GM23338 (cell line): ENCODE measurements around the gene ELF5. TPM values are rescaled to one million over a fixed set of nuclear protein-coding genes. Genes with fewer than 3 reads are reported as not detected.

Source experiments
- ATAC-seq: fragments of 200-7000 bp; cut with Tn5 transposase; 3 replicates; pipeline ENCODE4 v1.9.1; 2020
- DNase-seq: peaks from one replicate; pipeline ENCODE4 v3.0.0-alpha.2; 2015; ENCODE audit warnings: low spot score
- H2AFZ ChIP-seq: fragments of 200-600 bp; sonication (generic); 2 replicates; pipeline ENCODE4 v1.8.0; 2016; ENCODE audit warnings: antibody characterized with exemption, mild to moderate bottlenecking, moderate library complexity
- H3F3A ChIP-seq: fragments of 200-600 bp; sonication (generic); replicated peaks from 2 replicates; pipeline ENCODE4 v1.8.0; 2017; ENCODE audit warnings: antibody characterized with exemption, mixed run types, low read depth
- H3K27ac ChIP-seq: fragments of 200-600 bp; sonication (generic); 2 replicates; pipeline ENCODE4 v1.6.1; 2016; ENCODE audit warnings: low read depth
- H3K27me3 ChIP-seq: fragments of 200-600 bp; sonication (generic); 2 replicates; pipeline ENCODE4 v1.8.0; 2016; ENCODE audit warnings: mild to moderate bottlenecking, mixed run types, moderate library complexity; ENCODE audit not compliant: insufficient read depth
- H3K36me3 ChIP-seq: fragments of 200-600 bp; sonication (generic); 2 replicates; pipeline ENCODE4 v1.8.0; 2016; ENCODE audit warnings: mild to moderate bottlenecking; ENCODE audit not compliant: insufficient read depth
- H3K4me1 ChIP-seq: fragments of 200-600 bp; sonication (generic); 2 replicates; pipeline ENCODE4 v1.8.0; 2016; ENCODE audit warnings: mild to moderate bottlenecking, moderate library complexity; ENCODE audit not compliant: insufficient read depth
- H3K4me2 ChIP-seq: fragments of 200-600 bp; sonication (generic); 2 replicates; pipeline ENCODE4 v1.7.1; 2017; ENCODE audit warnings: mixed run types
- H3K4me3 ChIP-seq: fragments of 200-600 bp; sonication (generic); 2 replicates; pipeline ENCODE4 v1.6.1; 2016; ENCODE audit warnings: mixed run types
- H3K79me2 ChIP-seq: fragments of 200-600 bp; sonication (generic); replicated peaks from 2 replicates; pipeline ENCODE4 v1.8.0; 2017; ENCODE audit warnings: mild to moderate bottlenecking; ENCODE audit not compliant: insufficient read depth
- H3K9me2 ChIP-seq: fragments of 200-600 bp; sonication (generic); 2 replicates; pipeline ENCODE4 v1.8.0; 2017; ENCODE audit not compliant: insufficient read depth
- H4K20me1 ChIP-seq: fragments of 200-600 bp; sonication (generic); replicated peaks from 2 replicates; pipeline ENCODE4 v1.8.0; 2017; ENCODE audit warnings: mild to moderate bottlenecking; ENCODE audit not compliant: insufficient read depth
- H3K27ac Mint-ChIP-seq: 2 replicates; pipeline ENCODE4 v1.8.0; 2020; ENCODE audit warnings: inconsistent platforms, mild to moderate bottlenecking, moderate library complexity, mixed read lengths
- H3K27me3 Mint-ChIP-seq: 3 replicates; pipeline ENCODE4 v1.8.0; 2022; ENCODE audit warnings: low read depth, mild to moderate bottlenecking, moderate library complexity, mixed read lengths, inconsistent platforms; ENCODE audit not compliant: insufficient read depth, poor library complexity
- H3K36me3 Mint-ChIP-seq: 3 replicates; pipeline ENCODE4 v1.8.0; 2021; ENCODE audit warnings: low read depth, mild to moderate bottlenecking, inconsistent platforms, moderate library complexity, mixed read lengths
- H3K4me1 Mint-ChIP-seq: 3 replicates; pipeline ENCODE4 v1.8.0; 2020; ENCODE audit warnings: mild to moderate bottlenecking, inconsistent platforms, mixed read lengths
- H3K4me3 Mint-ChIP-seq: 3 replicates; pipeline ENCODE4 v1.8.0; 2021; ENCODE audit warnings: moderate library complexity, mild to moderate bottlenecking, inconsistent platforms, mixed read lengths
- H3K9me3 Mint-ChIP-seq: 3 replicates; pipeline ENCODE4 v1.8.0; 2020; ENCODE audit warnings: moderate library complexity, mild to moderate bottlenecking, inconsistent platforms, mixed read lengths
- CREB1 ChIP-seq: fragments of 250-450 bp; sonication (Bioruptor Pico); IDR thresholded peaks from 2 replicates; pipeline ENCODE4 v1.5.0; 2020; ENCODE audit warnings: low read depth, mild to moderate bottlenecking, moderate library complexity
- EZH2 ChIP-seq: fragments of 200-600 bp; sonication (generic); IDR thresholded peaks from one replicate; pipeline ENCODE4 v1.8.0; 2017; ENCODE audit warnings: antibody characterized with exemption, mild to moderate bottlenecking, low read depth; ENCODE audit not compliant: unreplicated experiment
- EZH2phosphoT487 ChIP-seq: fragments of 200-600 bp; sonication (generic); IDR thresholded peaks from one replicate; pipeline ENCODE4 v1.8.1; 2018; ENCODE audit warnings: antibody characterized with exemption; ENCODE audit not compliant: unreplicated experiment
- JUNB ChIP-seq: IDR thresholded peaks from one replicate; pipeline ENCODE4 v1.6.1; 2016; ENCODE audit warnings: antibody characterized with exemption; ENCODE audit not compliant: unreplicated experiment
- POLR2AphosphoS5 ChIP-seq: IDR thresholded peaks from 2 replicates; pipeline ENCODE4 v1.6.1; 2016; ENCODE audit warnings: antibody characterized with exemption, low read depth
- STAT1 ChIP-seq: IDR thresholded peaks from one replicate; pipeline ENCODE4 v1.6.1; 2016; ENCODE audit warnings: antibody characterized with exemption; ENCODE audit not compliant: unreplicated experiment
- polyA plus RNA-seq: library from polyadenylated mRNA; unstranded; fragments of >200 nt; fragmentation: Nextera tagmentation; extraction: Ambion mirVana; gene quantifications from 2 replicates; pipeline ENCODE4 v1.2.1, GENCODE V29; 2016
- total RNA-seq: library from RNA; depleted of rRNA; stranded (reverse); fragments of >200 nt; shearing (Covaris generic); gene quantifications from 2 replicates; pipeline ENCODE4 v1.2.3, GENCODE V29; 2014
- TF ChIP-seq, protein P1 (sequence below): fragments of 250-450 bp; sonication (Bioruptor Pico); IDR thresholded peaks from 2 replicates; pipeline ENCODE4 v1.5.0; 2020; ENCODE audit warnings: mild to moderate bottlenecking, moderate library complexity
- TF ChIP-seq, protein P2 (sequence below): IDR thresholded peaks from 2 replicates; pipeline ENCODE4 v1.6.1; 2016; ENCODE audit warnings: antibody characterized with exemption

Gene ELF5
- total and polyA plus RNA-seq, 2 experiments from 2014 or later: not detected

DNA sequence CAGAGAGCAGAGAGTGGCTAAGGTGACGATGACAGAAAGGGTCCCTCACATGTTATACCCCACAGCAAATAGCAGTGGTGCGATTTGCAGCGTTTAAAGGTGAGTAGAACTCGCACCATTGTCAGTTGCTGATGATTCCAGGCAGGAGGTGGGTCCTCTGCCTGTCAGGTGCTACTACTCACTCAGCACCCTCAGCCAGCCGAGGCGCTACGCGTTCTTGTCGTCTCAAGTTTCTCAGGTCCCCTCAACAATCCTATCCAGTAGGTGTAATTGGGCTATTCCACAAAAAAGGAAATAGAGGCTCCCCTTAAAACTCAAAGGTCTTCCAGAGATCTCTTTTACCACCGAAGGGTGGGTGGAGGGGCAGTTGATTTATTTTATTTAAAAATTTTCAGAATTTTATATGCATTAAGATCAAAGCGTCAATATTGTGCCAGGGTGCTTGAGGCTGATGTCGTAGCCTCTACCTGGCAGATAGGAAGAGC is 18.3 kb downstream of the ELF5 start:
- no peak for TF ChIP-seq EZH2phosphoT487
- TF ChIP-seq, protein P1, sequence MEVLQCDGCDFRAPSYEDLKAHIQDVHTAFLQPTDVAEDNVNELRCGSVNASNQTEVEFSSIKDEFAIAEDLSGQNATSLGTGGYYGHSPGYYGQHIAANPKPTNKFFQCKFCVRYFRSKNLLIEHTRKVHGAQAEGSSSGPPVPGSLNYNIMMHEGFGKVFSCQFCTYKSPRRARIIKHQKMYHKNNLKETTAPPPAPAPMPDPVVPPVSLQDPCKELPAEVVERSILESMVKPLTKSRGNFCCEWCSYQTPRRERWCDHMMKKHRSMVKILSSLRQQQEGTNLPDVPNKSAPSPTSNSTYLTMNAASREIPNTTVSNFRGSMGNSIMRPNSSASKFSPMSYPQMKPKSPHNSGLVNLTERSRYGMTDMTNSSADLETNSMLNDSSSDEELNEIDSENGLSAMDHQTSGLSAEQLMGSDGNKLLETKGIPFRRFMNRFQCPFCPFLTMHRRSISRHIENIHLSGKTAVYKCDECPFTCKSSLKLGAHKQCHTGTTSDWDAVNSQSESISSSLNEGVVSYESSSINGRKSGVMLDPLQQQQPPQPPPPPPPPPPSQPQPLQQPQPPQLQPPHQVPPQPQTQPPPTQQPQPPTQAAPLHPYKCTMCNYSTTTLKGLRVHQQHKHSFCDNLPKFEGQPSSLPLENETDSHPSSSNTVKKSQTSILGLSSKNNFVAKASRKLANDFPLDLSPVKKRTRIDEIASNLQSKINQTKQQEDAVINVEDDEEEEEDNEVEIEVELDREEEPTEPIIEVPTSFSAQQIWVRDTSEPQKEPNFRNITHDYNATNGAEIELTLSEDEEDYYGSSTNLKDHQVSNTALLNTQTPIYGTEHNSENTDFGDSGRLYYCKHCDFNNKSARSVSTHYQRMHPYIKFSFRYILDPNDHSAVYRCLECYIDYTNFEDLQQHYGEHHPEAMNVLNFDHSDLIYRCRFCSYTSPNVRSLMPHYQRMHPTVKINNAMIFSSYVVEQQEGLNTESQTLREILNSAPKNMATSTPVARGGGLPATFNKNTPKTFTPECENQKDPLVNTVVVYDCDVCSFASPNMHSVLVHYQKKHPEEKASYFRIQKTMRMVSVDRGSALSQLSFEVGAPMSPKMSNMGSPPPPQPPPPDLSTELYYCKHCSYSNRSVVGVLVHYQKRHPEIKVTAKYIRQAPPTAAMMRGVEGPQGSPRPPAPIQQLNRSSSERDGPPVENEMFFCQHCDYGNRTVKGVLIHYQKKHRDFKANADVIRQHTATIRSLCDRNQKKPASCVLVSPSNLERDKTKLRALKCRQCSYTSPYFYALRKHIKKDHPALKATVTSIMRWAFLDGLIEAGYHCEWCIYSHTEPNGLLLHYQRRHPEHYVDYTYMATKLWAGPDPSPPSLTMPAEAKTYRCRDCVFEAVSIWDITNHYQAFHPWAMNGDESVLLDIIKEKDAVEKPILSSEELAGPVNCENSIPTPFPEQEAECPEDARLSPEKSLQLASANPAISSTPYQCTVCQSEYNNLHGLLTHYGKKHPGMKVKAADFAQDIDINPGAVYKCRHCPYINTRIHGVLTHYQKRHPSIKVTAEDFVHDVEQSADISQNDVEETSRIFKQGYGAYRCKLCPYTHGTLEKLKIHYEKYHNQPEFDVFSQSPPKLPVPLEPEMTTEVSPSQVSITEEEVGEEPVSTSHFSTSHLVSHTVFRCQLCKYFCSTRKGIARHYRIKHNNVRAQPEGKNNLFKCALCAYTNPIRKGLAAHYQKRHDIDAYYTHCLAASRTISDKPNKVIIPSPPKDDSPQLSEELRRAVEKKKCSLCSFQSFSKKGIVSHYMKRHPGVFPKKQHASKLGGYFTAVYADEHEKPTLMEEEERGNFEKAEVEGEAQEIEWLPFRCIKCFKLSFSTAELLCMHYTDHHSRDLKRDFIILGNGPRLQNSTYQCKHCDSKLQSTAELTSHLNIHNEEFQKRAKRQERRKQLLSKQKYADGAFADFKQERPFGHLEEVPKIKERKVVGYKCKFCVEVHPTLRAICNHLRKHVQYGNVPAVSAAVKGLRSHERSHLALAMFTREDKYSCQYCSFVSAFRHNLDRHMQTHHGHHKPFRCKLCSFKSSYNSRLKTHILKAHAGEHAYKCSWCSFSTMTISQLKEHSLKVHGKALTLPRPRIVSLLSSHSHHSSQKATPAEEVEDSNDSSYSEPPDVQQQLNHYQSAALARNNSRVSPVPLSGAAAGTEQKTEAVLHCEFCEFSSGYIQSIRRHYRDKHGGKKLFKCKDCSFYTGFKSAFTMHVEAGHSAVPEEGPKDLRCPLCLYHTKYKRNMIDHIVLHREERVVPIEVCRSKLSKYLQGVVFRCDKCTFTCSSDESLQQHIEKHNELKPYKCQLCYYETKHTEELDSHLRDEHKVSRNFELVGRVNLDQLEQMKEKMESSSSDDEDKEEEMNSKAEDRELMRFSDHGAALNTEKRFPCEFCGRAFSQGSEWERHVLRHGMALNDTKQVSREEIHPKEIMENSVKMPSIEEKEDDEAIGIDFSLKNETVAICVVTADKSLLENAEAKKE (CRISPR knock-in tag): no peak
- TF ChIP-seq POLR2AphosphoS5: no peak
- no peak for TF ChIP-seq EZH2
- TF ChIP-seq, protein P2, sequence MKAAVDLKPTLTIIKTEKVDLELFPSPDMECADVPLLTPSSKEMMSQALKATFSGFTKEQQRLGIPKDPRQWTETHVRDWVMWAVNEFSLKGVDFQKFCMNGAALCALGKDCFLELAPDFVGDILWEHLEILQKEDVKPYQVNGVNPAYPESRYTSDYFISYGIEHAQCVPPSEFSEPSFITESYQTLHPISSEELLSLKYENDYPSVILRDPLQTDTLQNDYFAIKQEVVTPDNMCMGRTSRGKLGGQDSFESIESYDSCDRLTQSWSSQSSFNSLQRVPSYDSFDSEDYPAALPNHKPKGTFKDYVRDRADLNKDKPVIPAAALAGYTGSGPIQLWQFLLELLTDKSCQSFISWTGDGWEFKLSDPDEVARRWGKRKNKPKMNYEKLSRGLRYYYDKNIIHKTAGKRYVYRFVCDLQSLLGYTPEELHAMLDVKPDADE: no peak
- TF ChIP-seq JUNB: no peak
- no peak for TF ChIP-seq CREB1 (CRISPR knock-in tag)
- no peak for TF ChIP-seq STAT1
- H3K9me2 ChIP-seq: no peaks in the 10 kb centered on the region
- H4K20me1 ChIP-seq: no peaks in the 10 kb centered on the region
- H3K79me2 ChIP-seq: no peaks in the 10 kb centered on the region
- H3K27ac Mint-ChIP-seq: no peak overlapping the region
- H3K36me3 Mint-ChIP-seq: no peaks in the 10 kb centered on the region
- no peaks in the 10 kb centered on the region; the same call in 2 of the 3 replicates for H3K4me1 Mint-ChIP-seq
- H3K27me3 ChIP-seq: no peaks in the 10 kb centered on the region
- H3K27ac ChIP-seq: no peak overlapping the region
- no peaks in the 10 kb centered on the region for H3F3A ChIP-seq
- DNase-seq (peak; percentile 18), ATAC-seq (peak; percentile 31; the same call in 1 of the 3 replicates)
- peaks cover 6% of the 10 kb centered on the region for H3K27me3 Mint-ChIP-seq
- H3K9me3 Mint-ChIP-seq: no peaks in the 10 kb centered on the region
- no peaks in the 10 kb centered on the region for H3K4me1 ChIP-seq
- no peak overlapping the region for H3K4me2 ChIP-seq
- H3K4me3 ChIP-seq: no peak overlapping the region
- no peaks in the 10 kb centered on the region for H3K36me3 ChIP-seq
- H2AFZ ChIP-seq: peak overlapping the region; percentile 86; the same call in 1 of the 2 replicates
- H3K4me3 Mint-ChIP-seq: no peak overlapping the region
